MCF 10A (cell line): ENCODE results near the gene PLXNA3. TPM values are rescaled to one million over a fixed set of nuclear protein-coding genes. Genes with fewer than 3 reads are reported as not detected.

Experiments
- BruUV-seq: library from RNA; stranded (reverse); fragments of 400-500 nt; replicated peaks from 2 replicates; lab custom pipeline; 2021; lab: Mats Ljungman, UMichigan
- CTCF ChIA-PET: fragments of 300-600 bp; sonication (Branson Sonifier 250); formaldehyde crosslinking; extraction: SDS; loops from one replicate; lab custom pipeline; 2021; ENCODE audit warnings: antibody characterized with exemption, inconsistent platforms; lab: Yijun Ruan, JAX
- POLR2A ChIA-PET: fragments of 300-600, 350-650 bp; sonication (Branson Sonifier 250); formaldehyde crosslinking; extraction: SDS; loops from one replicate; lab custom pipeline; 2020; ENCODE audit warnings: antibody characterized with exemption, inconsistent platforms; lab: Yijun Ruan, JAX
- DNase-seq: peaks from one replicate; pipeline ENCODE4 v3.0.0-alpha.2; 2018; ENCODE audit not compliant: unreplicated experiment
- H3K27ac Mint-ChIP-seq: one replicate; pipeline ENCODE4 v1.8.0; 2022; ENCODE audit warnings: mild to moderate bottlenecking, low read depth, mixed read lengths; ENCODE audit not compliant: unreplicated experiment
- H3K27me3 Mint-ChIP-seq: one replicate; pipeline ENCODE4 v1.8.0; 2022; ENCODE audit warnings: mixed read lengths; ENCODE audit not compliant: insufficient read depth, unreplicated experiment
- H3K36me3 Mint-ChIP-seq: one replicate; pipeline ENCODE4 v1.8.0; 2022; ENCODE audit warnings: mild to moderate bottlenecking, moderate library complexity, mixed read lengths; ENCODE audit not compliant: insufficient read depth, unreplicated experiment
- H3K4me1 Mint-ChIP-seq: one replicate; pipeline ENCODE4 v1.8.0; 2022; ENCODE audit warnings: mixed read lengths; ENCODE audit not compliant: insufficient read depth, unreplicated experiment
- H3K4me3 Mint-ChIP-seq: one replicate; pipeline ENCODE4 v1.8.0; 2022; ENCODE audit warnings: mild to moderate bottlenecking, moderate library complexity, mixed read lengths; ENCODE audit not compliant: unreplicated experiment
- H3K9me3 Mint-ChIP-seq: one replicate; pipeline ENCODE4 v1.8.0; 2022; ENCODE audit warnings: mixed read lengths; ENCODE audit not compliant: unreplicated experiment
- intact Hi-C: fragments of 100-400 bp; cut with micrococcal nuclease; formaldehyde crosslinking; loops from 2 replicates; pipeline ENCODE4 v1.14.1; 2022
- total RNA-seq: library from RNA; stranded (reverse); gene quantifications from 2 replicates; pipeline ENCODE4 v1.2.3, GENCODE V29; 2022
- TF ChIP-seq, protein P1 (sequence below): fragments of 200-600 bp; IDR thresholded peaks from one replicate; pipeline ENCODE4 v1.8.0; 2022; ENCODE audit warnings: antibody characterized with exemption, mild to moderate bottlenecking; ENCODE audit not compliant: unreplicated experiment

The PLXNA3 gene
- total RNA-seq, 1 experiment from 2014 or later: 48.0 TPM

DNA sequence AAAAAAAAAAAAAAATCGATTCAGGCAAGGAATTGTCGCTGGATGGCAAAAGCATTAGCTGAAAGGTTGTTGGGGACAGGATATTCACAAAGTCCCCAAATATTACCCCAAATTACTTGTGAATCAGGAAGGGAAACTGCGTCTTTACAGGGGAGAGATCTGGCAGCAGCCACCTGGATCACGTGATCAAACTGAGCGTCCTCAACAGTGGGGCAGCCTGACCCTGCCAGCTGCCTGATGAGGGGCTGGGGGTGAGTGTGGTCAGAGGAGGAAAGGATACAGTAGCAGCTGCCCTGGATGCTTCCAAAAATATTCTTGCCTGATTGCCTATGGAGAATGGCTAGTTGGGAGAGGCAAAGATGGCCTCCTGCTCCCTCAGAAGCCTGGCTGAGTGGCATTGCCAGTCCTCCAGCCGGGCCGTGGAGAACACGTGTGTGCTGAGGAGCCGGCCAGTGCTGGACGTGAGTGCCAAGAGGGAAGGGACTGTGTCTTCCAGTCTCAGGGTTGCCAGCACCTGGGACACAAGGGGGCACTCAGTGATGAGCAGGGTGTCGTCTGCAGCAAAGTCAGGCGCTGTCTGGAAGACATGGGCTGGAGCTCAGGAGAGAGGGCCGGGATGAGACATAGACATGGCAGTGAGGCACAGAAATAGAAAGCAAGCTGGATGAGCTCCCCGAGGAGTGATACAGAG lies 24.0 kb downstream of the PLXNA3 start:
- ChIA-PET CTCF (interaction anchor here (0.6 to 1.5 kb wide), 3 partner anchors 53 to 82 kb away, joined by 3 to 4 read pairs (median 4); no protein-coding TSS in a partner anchor), POLR2A (interaction anchor here (1.1 kb wide), 1 partner anchor 34 kb away, joined by 4 read pairs; the partner anchor contains the start of gene FAM3A)
- Mint-ChIP-seq H3K36me3 (peaks cover 15% of the 10 kb centered on the region), H3K4me3 (no peak overlapping the region), H3K27ac (no peak overlapping the region), H3K27me3 (peaks cover 23% of the 10 kb centered on the region), H3K4me1 (peaks cover 7% of the 10 kb centered on the region), H3K9me3 (no peaks in the 10 kb centered on the region)
- TF ChIP-seq, protein P1, sequence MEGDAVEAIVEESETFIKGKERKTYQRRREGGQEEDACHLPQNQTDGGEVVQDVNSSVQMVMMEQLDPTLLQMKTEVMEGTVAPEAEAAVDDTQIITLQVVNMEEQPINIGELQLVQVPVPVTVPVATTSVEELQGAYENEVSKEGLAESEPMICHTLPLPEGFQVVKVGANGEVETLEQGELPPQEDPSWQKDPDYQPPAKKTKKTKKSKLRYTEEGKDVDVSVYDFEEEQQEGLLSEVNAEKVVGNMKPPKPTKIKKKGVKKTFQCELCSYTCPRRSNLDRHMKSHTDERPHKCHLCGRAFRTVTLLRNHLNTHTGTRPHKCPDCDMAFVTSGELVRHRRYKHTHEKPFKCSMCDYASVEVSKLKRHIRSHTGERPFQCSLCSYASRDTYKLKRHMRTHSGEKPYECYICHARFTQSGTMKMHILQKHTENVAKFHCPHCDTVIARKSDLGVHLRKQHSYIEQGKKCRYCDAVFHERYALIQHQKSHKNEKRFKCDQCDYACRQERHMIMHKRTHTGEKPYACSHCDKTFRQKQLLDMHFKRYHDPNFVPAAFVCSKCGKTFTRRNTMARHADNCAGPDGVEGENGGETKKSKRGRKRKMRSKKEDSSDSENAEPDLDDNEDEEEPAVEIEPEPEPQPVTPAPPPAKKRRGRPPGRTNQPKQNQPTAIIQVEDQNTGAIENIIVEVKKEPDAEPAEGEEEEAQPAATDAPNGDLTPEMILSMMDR: no peak
- no TSS peak for BruUV-seq
- no peak for DNase-seq
- intact Hi-C loops: no loop called here

DNA sequence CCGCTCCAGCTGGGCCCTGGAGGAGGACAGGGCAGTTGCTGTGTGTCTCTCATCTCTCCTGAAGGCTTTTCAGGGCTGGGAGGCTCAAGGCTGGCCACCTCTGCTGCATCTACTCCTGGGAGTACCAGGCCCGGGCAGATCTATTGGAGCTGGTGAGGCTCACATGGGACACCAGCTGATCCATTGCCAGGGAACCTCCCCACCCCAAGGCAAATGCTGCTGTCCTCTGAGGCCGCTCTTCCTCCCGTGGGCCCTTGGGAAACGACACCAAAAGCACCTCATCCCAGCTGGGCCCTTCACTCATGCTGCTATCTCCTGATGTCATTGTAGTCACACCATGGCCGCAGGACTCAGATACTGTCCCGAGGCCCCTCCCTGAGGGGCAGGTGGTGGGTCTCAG lies 24.7 kb downstream of the PLXNA3 start:
- intact Hi-C loops: no loop called here
- Mint-ChIP-seq H3K4me1 (peaks cover 7% of the 10 kb centered on the region), H3K27me3 (peaks cover 23% of the 10 kb centered on the region), H3K27ac (no peak overlapping the region), H3K4me3 (no peak overlapping the region), H3K36me3 (peaks cover 18% of the 10 kb centered on the region), H3K9me3 (no peaks in the 10 kb centered on the region)
- BruUV-seq: no TSS peak
- POLR2A ChIA-PET: no interaction called here
- no peak for DNase-seq
- CTCF ChIA-PET: interaction anchor here (1.5 kb wide), 1 partner anchor 83 kb away, joined by 4 read pairs; no protein-coding TSS in a partner anchor
- TF ChIP-seq, protein P1: no peak

DNA sequence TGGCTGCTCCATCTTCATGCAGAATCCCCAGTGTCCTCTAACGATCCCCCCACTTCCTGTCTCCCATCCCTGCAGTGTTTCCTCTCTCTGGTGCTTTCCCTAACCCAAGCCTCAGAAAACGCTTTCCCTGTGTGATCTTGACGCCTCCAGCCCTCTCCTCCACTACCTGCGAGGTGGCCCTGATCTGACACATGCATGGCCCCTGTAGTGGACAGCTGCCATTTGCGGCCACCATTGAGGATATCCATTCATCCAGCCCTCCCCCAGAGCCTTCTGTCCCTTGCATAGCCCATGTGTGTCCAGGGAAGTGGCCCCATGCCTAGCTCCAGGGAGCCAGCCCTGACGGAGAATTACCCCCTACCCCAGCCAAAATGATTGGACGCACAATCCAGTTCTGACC lies 25.2 kb downstream of the PLXNA3 start:
- ChIA-PET CTCF (interaction anchor here (0.8 to 1.5 kb wide), 2 partner anchors 44 to 83 kb away, joined by 4 read pairs; no protein-coding TSS in a partner anchor), POLR2A (interaction anchor here (1.2 kb wide), 1 partner anchor 73 kb away, joined by 3 read pairs; no protein-coding TSS in a partner anchor)
- Mint-ChIP-seq H3K36me3 (peaks cover 24% of the 10 kb centered on the region), H3K27ac (no peak overlapping the region), H3K9me3 (no peaks in the 10 kb centered on the region), H3K27me3 (peaks cover 23% of the 10 kb centered on the region), H3K4me1 (peaks cover 7% of the 10 kb centered on the region), H3K4me3 (no peak overlapping the region)
- intact Hi-C loops: no loop called here
- no TSS peak for BruUV-seq
- DNase-seq: no peak
- TF ChIP-seq, protein P1: no peak
